Inferior parietal cortex (tissue), 1 donor: Measurements from ENCODE around the gene FRMPD4.
"Not testable (repeated sequence)": the region's sequence is repeated elsewhere in the genome, so short reads cannot be mapped to it uniquely, and the experiment has no call there.

Source experiments
- DNase-seq: peaks from one replicate; pipeline ENCODE4 v3.0.0-alpha.2; 2016; ENCODE audit errors: extremely low spot score

The FRMPD4 gene

GRCh38 chrX:12440246-12440645 lies 302.0 kb downstream of the FRMPD4 start:
- no peak for DNase-seq

- no peak for DNase-seq
Measured at GRCh38 chrX:12441381-12442128, 303.3 kb downstream of the FRMPD4 start.

- no peak for DNase-seq
Measured at GRCh38 chrX:12443534-12444098, 305.3 kb downstream of the FRMPD4 start.

- DNase-seq: no peak
Measured at GRCh38 chrX:12446342-12447075, 308.2 kb downstream of the FRMPD4 start.

- DNase-seq: no peak
Measured at GRCh38 chrX:12447448-12448064, 309.3 kb downstream of the FRMPD4 start.

GRCh38 chrX:12452268-12452667 lies 314.0 kb downstream of the FRMPD4 start:
- no peak for DNase-seq

GRCh38 chrX:12460929-12461328 lies 322.7 kb downstream of the FRMPD4 start:
- DNase-seq: no peak

- DNase-seq: no peak
Measured at GRCh38 chrX:12463052-12463451, 324.8 kb downstream of the FRMPD4 start.

- no peak for DNase-seq
Measured at GRCh38 chrX:12463873-12464272, 325.6 kb downstream of the FRMPD4 start.

- DNase-seq: no peak
Measured at GRCh38 chrX:12467321-12467720, 329.0 kb downstream of the FRMPD4 start.

- DNase-seq: no peak
Measured at GRCh38 chrX:12469296-12469695, 331.0 kb downstream of the FRMPD4 start.

- DNase-seq: no peak
Measured at GRCh38 chrX:12471061-12471460, 332.8 kb downstream of the FRMPD4 start.

GRCh38 chrX:12480956-12481355 lies 342.7 kb downstream of the FRMPD4 start:
- DNase-seq: no peak

GRCh38 chrX:12488220-12488619 lies 349.9 kb downstream of the FRMPD4 start:
- DNase-seq: no peak

GRCh38 chrX:12488771-12489170 lies 350.5 kb downstream of the FRMPD4 start:
- DNase-seq: no peak

GRCh38 chrX:12489341-12489740 lies 351.1 kb downstream of the FRMPD4 start:
- no peak for DNase-seq

GRCh38 chrX:12494400-12495138 lies 356.3 kb downstream of the FRMPD4 start:
- no peak for DNase-seq

GRCh38 chrX:12496343-12496742 lies 358.1 kb downstream of the FRMPD4 start:
- DNase-seq: no peak

- DNase-seq: no peak
Measured at GRCh38 chrX:12497832-12498591, 359.7 kb downstream of the FRMPD4 start.

GRCh38 chrX:12505127-12505526 lies 366.9 kb downstream of the FRMPD4 start:
- DNase-seq: no peak

- not testable (repeated sequence) for DNase-seq
Measured at GRCh38 chrX:12515384-12515783, 377.1 kb downstream of the FRMPD4 start.
